Measurements from ENCODE around the gene POU2AF1. TPM values are rescaled to one million over a fixed set of nuclear protein-coding genes. Genes with fewer than 3 reads are reported as not detected.

Gene POU2AF1
- total RNA-seq: 0.82 TPM

GRCh38 chr11:111378861-111379601, at the start of gene POU2AF1:
Gene POU2AF1 (minus strand): TSS chr11:111379275. CDS start chr11:111379177, 98 bp downstream.

Small RNAs within 50 kb of the gene (small RNA-seq; reads per million reads assigned to genes)
- gene MIR4491 (ENCODE audit: low replicate concordance): not detected
- 0.09 reads per million for gene RNU2-60P (ENCODE audit: low replicate concordance)

Other genes with a start within 250 kb of the POU2AF1 start
- not detected for gene POU2AF2, start 133.6 kb downstream of the POU2AF1 start, total RNA-seq
- 4.0 TPM for gene POU2AF3, start 80.7 kb downstream of the POU2AF1 start, total RNA-seq
- not detected for gene BTG4, start 133.1 kb upstream of the POU2AF1 start, total RNA-seq
- gene HOATZ, start 135.5 kb upstream of the POU2AF1 start, total RNA-seq: not detected
- 7.9 TPM for gene LAYN, start 161.4 kb upstream of the POU2AF1 start, total RNA-seq
- gene SIK2, start 223.2 kb upstream of the POU2AF1 start, total RNA-seq: 20.8 TPM